ENCODE measurements around the gene RAD50. TPM values are rescaled to one million over a fixed set of nuclear protein-coding genes. Genes with fewer than 3 reads are reported as not detected.

Gene RAD50
- polyA plus RNA-seq, 1 donor (not counting 4 experiments of a cell fraction or from before 2014, with no cell fraction given): 26.3 TPM

DNA sequence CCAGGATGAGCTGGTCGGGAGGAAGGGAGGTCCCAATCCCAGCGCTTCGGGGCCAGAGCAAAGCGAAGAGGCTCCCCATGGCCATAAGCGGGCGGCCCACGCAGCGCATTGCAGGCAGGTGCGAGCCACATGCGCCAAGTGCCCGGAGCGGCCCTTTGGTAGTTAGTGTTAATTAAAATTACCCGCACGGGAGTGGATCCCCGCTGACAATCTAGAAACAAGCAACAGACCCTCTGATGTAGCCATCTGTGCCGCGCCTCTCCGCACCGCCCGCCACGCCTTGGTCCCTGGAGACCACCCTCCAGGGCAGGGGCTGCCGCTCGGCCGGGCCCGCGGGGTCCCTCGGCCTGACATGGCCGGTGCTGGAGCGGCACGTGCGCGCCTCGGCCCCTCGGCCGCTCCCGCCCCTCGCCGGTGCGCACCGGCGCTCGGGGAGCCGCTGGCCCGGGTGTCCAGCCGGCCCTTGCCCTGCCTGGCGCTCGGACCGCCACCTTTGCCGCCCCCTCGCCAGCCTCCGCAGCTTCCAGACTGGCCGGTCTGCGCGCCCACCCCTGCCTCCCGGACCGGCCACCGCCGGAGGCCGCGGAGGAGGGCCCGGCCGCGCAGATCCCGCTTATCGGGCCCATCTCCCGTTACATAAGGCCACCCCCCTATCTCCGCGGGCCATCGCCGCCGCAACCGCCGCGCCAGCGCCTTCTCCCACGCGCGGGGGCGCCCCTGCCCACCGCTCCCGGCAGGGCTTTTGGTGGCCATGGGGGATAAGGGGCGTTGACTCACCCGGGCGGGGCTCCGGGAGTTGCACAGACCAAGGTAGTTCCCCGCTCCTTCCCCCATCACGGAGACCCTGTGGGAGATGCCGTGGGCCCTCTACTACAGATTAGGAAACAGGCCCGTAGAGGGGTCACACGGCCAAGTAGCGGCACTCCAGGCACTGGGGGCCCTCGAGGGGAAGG, 99.3 kb downstream of the RAD50 start:
- H3K9me1 ChIP-seq (ENCODE audit: control insufficient read depth, extremely low read depth, insufficient read depth, low read length): no peaks in the 10 kb centered on the region
- no peaks in the 10 kb centered on the region for H3K79me2 ChIP-seq (ENCODE audit: control insufficient read depth, insufficient read depth, low read length)
- H3K4me1 ChIP-seq (ENCODE audit: control insufficient read depth, extremely low read depth, insufficient read depth, low read length): peaks cover 3% of the 10 kb centered on the region
- H3K27ac ChIP-seq (ENCODE audit: control insufficient read depth, insufficient read depth, low read length): no peak overlapping the region
- dilution Hi-C loops (cut with MboI; ENCODE audit: extremely low pct_ligation_motif_present, low sequenced_read_pairs): no loop called here
- peak overlapping the region in 2 of 3 experiments; percentile 48 to 54 for H3K4me3 ChIP-seq (ENCODE audit: control insufficient read depth in 2 of 3, extremely low read depth in 1 of 3, insufficient read depth in 2 of 3, low read depth in 1 of 3, low read length in 3 of 3)
- H3K36me3 ChIP-seq (ENCODE audit: control insufficient read depth in 2 of 2, extremely low read depth in 1 of 2, insufficient read depth in 2 of 2, low read length in 2 of 2): no peaks in the 10 kb centered on the region
- H3K9me3 ChIP-seq (ENCODE audit: control insufficient read depth, low read depth, low read length): no peaks in the 10 kb centered on the region
- TF ChIP-seq EZH2 (IDR thresholded peaks at IDR 0.05; ENCODE audit: low read length): peak; percentile 28
- TF ChIP-seq, protein P1, sequence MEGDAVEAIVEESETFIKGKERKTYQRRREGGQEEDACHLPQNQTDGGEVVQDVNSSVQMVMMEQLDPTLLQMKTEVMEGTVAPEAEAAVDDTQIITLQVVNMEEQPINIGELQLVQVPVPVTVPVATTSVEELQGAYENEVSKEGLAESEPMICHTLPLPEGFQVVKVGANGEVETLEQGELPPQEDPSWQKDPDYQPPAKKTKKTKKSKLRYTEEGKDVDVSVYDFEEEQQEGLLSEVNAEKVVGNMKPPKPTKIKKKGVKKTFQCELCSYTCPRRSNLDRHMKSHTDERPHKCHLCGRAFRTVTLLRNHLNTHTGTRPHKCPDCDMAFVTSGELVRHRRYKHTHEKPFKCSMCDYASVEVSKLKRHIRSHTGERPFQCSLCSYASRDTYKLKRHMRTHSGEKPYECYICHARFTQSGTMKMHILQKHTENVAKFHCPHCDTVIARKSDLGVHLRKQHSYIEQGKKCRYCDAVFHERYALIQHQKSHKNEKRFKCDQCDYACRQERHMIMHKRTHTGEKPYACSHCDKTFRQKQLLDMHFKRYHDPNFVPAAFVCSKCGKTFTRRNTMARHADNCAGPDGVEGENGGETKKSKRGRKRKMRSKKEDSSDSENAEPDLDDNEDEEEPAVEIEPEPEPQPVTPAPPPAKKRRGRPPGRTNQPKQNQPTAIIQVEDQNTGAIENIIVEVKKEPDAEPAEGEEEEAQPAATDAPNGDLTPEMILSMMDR (optimal IDR thresholded peaks at IDR 0.05 in 1 of 3, IDR thresholded peaks at IDR 0.05 in 1 of 3, conservative IDR thresholded peaks at IDR 0.05 in 1 of 3; ENCODE audit: extremely low read depth in 1 of 3, insufficient read depth in 2 of 3, low read length in 3 of 3): peak in 1 of 3 experiments; percentile 44
- H4K20me1 ChIP-seq (ENCODE audit: control insufficient read depth, extremely low read depth, insufficient read depth, low read length): no peaks in the 10 kb centered on the region
- H3K27me3 ChIP-seq (ENCODE audit: control insufficient read depth, extremely low read depth, insufficient read depth, low read length): peaks cover 36% of the 10 kb centered on the region
- DNase-seq (ENCODE audit: low read depth, low spot score) (no peak), FAIRE-seq (no peak)
- H3K4me2 ChIP-seq (ENCODE audit: control insufficient read depth, extremely low read depth, insufficient read depth, low read depth, low read length): peak overlapping the region; percentile 81
- no peak overlapping the region for H3K9ac ChIP-seq (ENCODE audit: control insufficient read depth, extremely low read depth, insufficient read depth, low read length)
- H2AFZ ChIP-seq (ENCODE audit: control insufficient read depth, low read length): peak overlapping the region; percentile 30

DNA sequence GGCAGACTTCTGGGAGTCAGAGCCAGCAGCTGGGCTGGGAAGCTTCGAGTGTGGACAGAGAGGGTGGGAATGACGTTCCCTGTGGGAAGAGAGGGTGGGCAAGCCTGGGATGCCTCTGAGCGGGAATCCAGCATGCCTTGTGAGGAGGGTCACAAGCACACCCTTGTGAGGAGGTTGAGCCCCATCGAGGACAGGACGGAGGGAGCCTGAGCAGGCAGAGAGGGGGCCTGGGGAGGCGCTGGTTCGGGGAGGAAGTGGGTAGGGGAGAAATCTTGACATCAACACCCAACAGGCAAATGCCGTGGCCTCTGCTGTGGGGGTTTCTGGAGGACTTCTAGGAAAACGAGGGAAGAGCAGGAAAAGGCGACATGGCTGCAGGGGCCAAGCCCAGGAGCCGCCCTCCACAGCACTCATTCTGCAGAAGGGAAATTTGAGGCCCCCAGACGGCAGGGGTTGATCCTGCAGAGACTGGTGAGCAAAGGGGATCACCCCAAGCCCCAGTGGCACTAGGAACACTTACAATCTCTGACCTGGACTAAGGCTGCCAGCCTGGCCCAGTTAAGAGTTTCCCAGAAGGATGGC, 100.1 kb downstream of the RAD50 start:
- H3K36me3 ChIP-seq (ENCODE audit: control insufficient read depth in 2 of 2, extremely low read depth in 1 of 2, insufficient read depth in 2 of 2, low read length in 2 of 2): no peaks in the 10 kb centered on the region
- H2AFZ ChIP-seq (ENCODE audit: control insufficient read depth, low read length): no peak overlapping the region
- H3K27me3 ChIP-seq (ENCODE audit: control insufficient read depth, extremely low read depth, insufficient read depth, low read length): peaks cover 36% of the 10 kb centered on the region
- TF ChIP-seq EZH2 (IDR thresholded peaks at IDR 0.05; ENCODE audit: low read length): peak; percentile 38
- TF ChIP-seq, protein P1 (optimal IDR thresholded peaks at IDR 0.05 in 1 of 3, IDR thresholded peaks at IDR 0.05 in 1 of 3, conservative IDR thresholded peaks at IDR 0.05 in 1 of 3; ENCODE audit: extremely low read depth in 1 of 3, insufficient read depth in 2 of 3, low read length in 3 of 3): no peak
- H4K20me1 ChIP-seq (ENCODE audit: control insufficient read depth, extremely low read depth, insufficient read depth, low read length): no peaks in the 10 kb centered on the region
- H3K4me1 ChIP-seq (ENCODE audit: control insufficient read depth, extremely low read depth, insufficient read depth, low read length): peaks cover 3% of the 10 kb centered on the region
- no peaks in the 10 kb centered on the region for H3K79me2 ChIP-seq (ENCODE audit: control insufficient read depth, insufficient read depth, low read length)
- H3K4me3 ChIP-seq (ENCODE audit: control insufficient read depth in 2 of 3, extremely low read depth in 1 of 3, insufficient read depth in 2 of 3, low read depth in 1 of 3, low read length in 3 of 3): peak overlapping the region in 1 of 3 experiments; percentile 34
- peak overlapping the region; percentile 81 for H3K4me2 ChIP-seq (ENCODE audit: control insufficient read depth, extremely low read depth, insufficient read depth, low read depth, low read length)
- DNase-seq (ENCODE audit: low read depth, low spot score) (no peak), FAIRE-seq (no peak)
- dilution Hi-C loops (cut with MboI; ENCODE audit: extremely low pct_ligation_motif_present, low sequenced_read_pairs): no loop called here
- H3K9me1 ChIP-seq (ENCODE audit: control insufficient read depth, extremely low read depth, insufficient read depth, low read length): no peaks in the 10 kb centered on the region
- no peak overlapping the region for H3K27ac ChIP-seq (ENCODE audit: control insufficient read depth, insufficient read depth, low read length)
- no peaks in the 10 kb centered on the region for H3K9me3 ChIP-seq (ENCODE audit: control insufficient read depth, low read depth, low read length)
- no peak overlapping the region for H3K9ac ChIP-seq (ENCODE audit: control insufficient read depth, extremely low read depth, insufficient read depth, low read length)

Measured in keratinocyte (primary cell).